ENCODE results near the gene ERC2. TPM values are rescaled to one million over a fixed set of nuclear protein-coding genes. Genes with fewer than 3 reads are reported as not detected.

The ERC2 gene
- total and polyA plus RNA-seq, 2 donors (not counting 3 experiments of a cell fraction or from before 2014, with no cell fraction given): 5.6 to 15.5 TPM

- Histone ChIP-seq H4K20me1 (replicated peaks; ENCODE audit: control insufficient read depth, extremely low read depth, insufficient read depth, low read length) (no peaks in the 10 kb centered on the region), H3K4me1 (ENCODE audit: control insufficient read depth, extremely low read depth, insufficient read depth, low read length) (peaks cover 15% of the 10 kb centered on the region), H3K9ac (replicated peaks; ENCODE audit: extremely low read depth, insufficient read depth, low read length) (no peak overlapping the region), H3K4me2 (ENCODE audit: insufficient read depth, low read length) (peak overlapping the region; percentile 21), H3K4me3 (replicated peaks in 1 of 3; ENCODE audit: insufficient read depth in 1 of 3, low read depth in 1 of 3, low read length in 3 of 3) (no peak overlapping the region), H3K9me3 (replicated peaks; ENCODE audit: control insufficient read depth, insufficient read depth, low read length) (no peaks in the 10 kb centered on the region), H3K9me1 (replicated peaks; ENCODE audit: control insufficient read depth, extremely low read depth, insufficient read depth, low read length) (no peaks in the 10 kb centered on the region), H3K27me3 (ENCODE audit: control insufficient read depth in 2 of 2, insufficient read depth in 2 of 2, low read length in 2 of 2) (no peaks in the 10 kb centered on the region), H3K27ac (ENCODE audit: insufficient read depth, low read depth, low read length) (no peak overlapping the region), H3K79me2 (ENCODE audit: control insufficient read depth, insufficient read depth, low read length) (no peaks in the 10 kb centered on the region), H3K36me3 (ENCODE audit: control insufficient read depth in 2 of 2, extremely low read depth in 1 of 2, insufficient read depth in 2 of 2, low read length in 2 of 2) (no peaks in the 10 kb centered on the region), H2AFZ (ENCODE audit: low read depth, low read length) (no peak overlapping the region)
- TF ChIP-seq MYC (IDR thresholded peaks at IDR 0.05; ENCODE audit: low read depth, low read length) (no peak), POLR2A (IDR thresholded peaks at IDR 0.05; ENCODE audit: low read depth, low read length) (no peak), POLR2AphosphoS5 (IDR thresholded peaks at IDR 0.05; ENCODE audit: insufficient read depth, low read depth, low read length) (no peak), GATA2 (IDR thresholded peaks at IDR 0.05; ENCODE audit: insufficient read depth, insufficient read length, low read depth, low read length) (no peak), JUN (IDR thresholded peaks at IDR 0.05; ENCODE audit: borderline replicate concordance, insufficient read depth, insufficient read length, low read depth) (peak; percentile 76), EZH2 (IDR thresholded peaks at IDR 0.05; ENCODE audit: borderline replicate concordance, low read depth, low read length, severe bottlenecking) (no peak), FOS (IDR thresholded peaks at IDR 0.05; ENCODE audit: borderline replicate concordance, insufficient read depth, low read length) (peak; percentile 86)
- TF ChIP-seq, protein P1, sequence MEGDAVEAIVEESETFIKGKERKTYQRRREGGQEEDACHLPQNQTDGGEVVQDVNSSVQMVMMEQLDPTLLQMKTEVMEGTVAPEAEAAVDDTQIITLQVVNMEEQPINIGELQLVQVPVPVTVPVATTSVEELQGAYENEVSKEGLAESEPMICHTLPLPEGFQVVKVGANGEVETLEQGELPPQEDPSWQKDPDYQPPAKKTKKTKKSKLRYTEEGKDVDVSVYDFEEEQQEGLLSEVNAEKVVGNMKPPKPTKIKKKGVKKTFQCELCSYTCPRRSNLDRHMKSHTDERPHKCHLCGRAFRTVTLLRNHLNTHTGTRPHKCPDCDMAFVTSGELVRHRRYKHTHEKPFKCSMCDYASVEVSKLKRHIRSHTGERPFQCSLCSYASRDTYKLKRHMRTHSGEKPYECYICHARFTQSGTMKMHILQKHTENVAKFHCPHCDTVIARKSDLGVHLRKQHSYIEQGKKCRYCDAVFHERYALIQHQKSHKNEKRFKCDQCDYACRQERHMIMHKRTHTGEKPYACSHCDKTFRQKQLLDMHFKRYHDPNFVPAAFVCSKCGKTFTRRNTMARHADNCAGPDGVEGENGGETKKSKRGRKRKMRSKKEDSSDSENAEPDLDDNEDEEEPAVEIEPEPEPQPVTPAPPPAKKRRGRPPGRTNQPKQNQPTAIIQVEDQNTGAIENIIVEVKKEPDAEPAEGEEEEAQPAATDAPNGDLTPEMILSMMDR (IDR thresholded peaks at IDR 0.05; ENCODE audit: extremely low read depth in 1 of 2, insufficient read depth in 1 of 2, low read depth in 1 of 2, low read length in 2 of 2): no peak
- TF ChIP-seq, protein P2, sequence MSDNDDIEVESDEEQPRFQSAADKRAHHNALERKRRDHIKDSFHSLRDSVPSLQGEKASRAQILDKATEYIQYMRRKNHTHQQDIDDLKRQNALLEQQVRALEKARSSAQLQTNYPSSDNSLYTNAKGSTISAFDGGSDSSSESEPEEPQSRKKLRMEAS (IDR thresholded peaks at IDR 0.05; ENCODE audit: insufficient read depth, insufficient read length): no peak
- POLR2A ChIA-PET: no interaction called here
- DNase-seq (ENCODE audit: low read depth, low spot score) (peak; percentile 84), FAIRE-seq (peak; percentile 68)
- intact Hi-C loops (cut with micrococcal nuclease) (loop anchor here (10.0 kb wide), 1 partner anchor 249 kb away; no protein-coding TSS in a partner anchor), dilution Hi-C loops (cut with MboI; ENCODE audit: extremely low pct_ligation_motif_present, low sequenced_read_pairs) (no loop called here)
- BruUV-seq (replicated peaks): no TSS peak
- CTCF ChIA-PET: no interaction called here
Observed at GRCh38 chr3:55885721-55886120, 582.5 kb downstream of the ERC2 start.
